ENCODE measurements around the gene KLHDC2. TPM values are rescaled to one million over a fixed set of nuclear protein-coding genes. Genes with fewer than 3 reads are reported as not detected.
"Not testable (repeated sequence)": the region's sequence is repeated elsewhere in the genome, so short reads cannot be mapped to it uniquely, and the experiment has no call there.

Gene KLHDC2
- total RNA-seq, 2 donors from 2014 or later: 73.5 to 79.2 TPM

- no peak overlapping the region for H3K4me3 Mint-ChIP-seq
- ATAC-seq (no peak), DNase-seq (no peak)
- H3K27ac Mint-ChIP-seq: no peak overlapping the region
- H3K36me3 Mint-ChIP-seq (ENCODE audit: low read depth): peaks cover 11% of the 10 kb centered on the region
- H3K27me3 Mint-ChIP-seq: no peaks in the 10 kb centered on the region
- peaks cover 7% of the 10 kb centered on the region for H3K4me1 Mint-ChIP-seq
- H3K9me3 ChIP-seq (ENCODE audit: control insufficient read depth, low read length, poor library complexity, severe bottlenecking): no peaks in the 10 kb centered on the region
These were observed 40.8 kb downstream of the KLHDC2 start for GRCh38 chr14:49808780-49809179.

GRCh38 chr14:49816118-49816517 is 48.2 kb downstream of the KLHDC2 start:
- H3K27me3 Mint-ChIP-seq; H3K9me3 ChIP-seq (ENCODE audit: control insufficient read depth, low read length, poor library complexity, severe bottlenecking); ATAC-seq; H3K4me3 Mint-ChIP-seq; H3K4me1 Mint-ChIP-seq; DNase-seq: not testable (repeated sequence)
- peaks cover 19% of the 10 kb centered on the region for H3K36me3 Mint-ChIP-seq (ENCODE audit: low read depth)
- peak overlapping the region; percentile 6 for H3K27ac Mint-ChIP-seq

- no peaks in the 10 kb centered on the region for H3K27me3 Mint-ChIP-seq
- no peak overlapping the region for H3K27ac Mint-ChIP-seq
These were observed 48.9 kb downstream of the KLHDC2 start for GRCh38 chr14:49816844-49817243.

GRCh38 chr14:49820176-49820575 is 52.2 kb downstream of the KLHDC2 start:
- DNase-seq (no peak), ATAC-seq (no peak)
- Mint-ChIP-seq H3K36me3 (ENCODE audit: low read depth) (peaks cover 10% of the 10 kb centered on the region), H3K4me3 (no peak overlapping the region), H3K27ac (no peak overlapping the region), H3K4me1 (no peaks in the 10 kb centered on the region), H3K27me3 (no peaks in the 10 kb centered on the region)
- no peaks in the 10 kb centered on the region for H3K9me3 ChIP-seq (ENCODE audit: control insufficient read depth, low read length, poor library complexity, severe bottlenecking)

More at GRCh38 chr14:49816844-49817243, 48.9 kb downstream of the KLHDC2 start:
- ATAC-seq (no peak), DNase-seq (no peak)
- peaks cover 19% of the 10 kb centered on the region for H3K36me3 Mint-ChIP-seq (ENCODE audit: low read depth)
- no peaks in the 10 kb centered on the region for H3K9me3 ChIP-seq (ENCODE audit: control insufficient read depth, low read length, poor library complexity, severe bottlenecking)
- H3K4me1 Mint-ChIP-seq: no peaks in the 10 kb centered on the region
- no peak overlapping the region for H3K4me3 Mint-ChIP-seq

- no peak overlapping the region for H3K4me3 Mint-ChIP-seq
- DNase-seq (no peak), ATAC-seq (no peak)
- H3K4me1 Mint-ChIP-seq: peaks cover 13% of the 10 kb centered on the region
- no peaks in the 10 kb centered on the region for H3K27me3 Mint-ChIP-seq
- H3K27ac Mint-ChIP-seq: no peak overlapping the region
- H3K36me3 Mint-ChIP-seq (ENCODE audit: low read depth): peaks cover 14% of the 10 kb centered on the region
- no peaks in the 10 kb centered on the region for H3K9me3 ChIP-seq (ENCODE audit: control insufficient read depth, low read length, poor library complexity, severe bottlenecking)
These were observed 60.7 kb downstream of the KLHDC2 start for GRCh38 chr14:49828640-49829039.

Other genes starting within 250 kb of the KLHDC2 start
- gene RPS29, start 181.8 kb upstream of the KLHDC2 start, total RNA-seq: 1,000 to 10,000 TPM; 3,969 to 4,133 TPM
- gene LRR1, start 169.2 kb upstream of the KLHDC2 start, total RNA-seq: 10 to 100 TPM in 1 of 2 donors, 1 to 10 TPM in 1; 7.4 to 10.3 TPM
- gene RPL36AL, start 147.5 kb upstream of the KLHDC2 start, total RNA-seq: 100 to 1,000 TPM; 209 to 250 TPM
- gene MGAT2, start 147.4 kb upstream of the KLHDC2 start, total RNA-seq: 10 to 100 TPM; 30.0 to 34.5 TPM
- gene DNAAF2, start 132.9 kb upstream of the KLHDC2 start, total RNA-seq: 10 to 100 TPM; 25.7 to 34.0 TPM
- gene POLE2, start 79.9 kb upstream of the KLHDC2 start, total RNA-seq: 1 to 10 TPM; 1.0 to 2.2 TPM
- gene KLHDC1, start 75.0 kb upstream of the KLHDC2 start, total RNA-seq: 1 to 10 TPM; 7.4 to 7.5 TPM
- 10 to 100 TPM; 83.4 to 83.5 TPM for gene NEMF, start 84.6 kb downstream of the KLHDC2 start, total RNA-seq
- gene ARF6, start 124.9 kb downstream of the KLHDC2 start, total RNA-seq: 10 to 100 TPM; 95.2 to 98.5 TPM

All from T-helper 17 cell (primary cell).